Loucy (cell line): ENCODE results near the gene SCFD2.

ENCODE experiments used
- H2AFZ ChIP-seq: fragments of 200-600 bp; sonication (generic); 2 replicates; pipeline ENCODE4 v1.6.0; 2016; ENCODE audit warnings: antibody characterized with exemption, mild to moderate bottlenecking, low read length, moderate library complexity
- H3F3A ChIP-seq: fragments of 200-600 bp; 2 replicates; pipeline ENCODE4 v1.6.0; 2016; ENCODE audit warnings: antibody characterized with exemption, low read depth, mild to moderate bottlenecking
- H3K27me3 ChIP-seq: fragments of 200-600 bp; sonication (generic); 2 replicates; pipeline ENCODE4 v1.6.1; 2014; ENCODE audit warnings: low read length, mild to moderate bottlenecking; ENCODE audit not compliant: insufficient read depth, poor library complexity, severe bottlenecking
- H3K36me3 ChIP-seq: fragments of 200-600 bp; sonication (generic); 2 replicates; pipeline ENCODE4 v1.6.1; 2016; ENCODE audit warnings: low read length; ENCODE audit not compliant: insufficient read depth
- H3K4me1 ChIP-seq: fragments of 200-600 bp; sonication (generic); 2 replicates; pipeline ENCODE4 v1.5.1; 2014; ENCODE audit warnings: low read length, mild to moderate bottlenecking; ENCODE audit not compliant: insufficient read depth, poor library complexity, severe bottlenecking
- H3K4me2 ChIP-seq: fragments of 200-600 bp; sonication (generic); 2 replicates; pipeline ENCODE4 v1.6.0; 2014; ENCODE audit warnings: antibody characterized with exemption, low read length, low read depth, mild to moderate bottlenecking; ENCODE audit not compliant: poor library complexity, severe bottlenecking
- H3K4me3 ChIP-seq: fragments of 200-600 bp; sonication (generic); 2 replicates; pipeline ENCODE4 v1.5.1; 2014; ENCODE audit warnings: low read length, mild to moderate bottlenecking, mixed read lengths; ENCODE audit not compliant: poor library complexity, severe bottlenecking
- H3K79me2 ChIP-seq: fragments of 200-600 bp; sonication (generic); 2 replicates; pipeline ENCODE4 v1.6.1; 2014; ENCODE audit warnings: low read length; ENCODE audit not compliant: insufficient read depth
- H3K9ac ChIP-seq: fragments of 200-600 bp; sonication (generic); 2 replicates; pipeline ENCODE4 v1.6.0; 2014; ENCODE audit warnings: mild to moderate bottlenecking, low read depth, low read length, moderate library complexity; ENCODE audit not compliant: poor library complexity, severe bottlenecking
- H3K9me2 ChIP-seq: fragments of 200-600 bp; sonication (generic); replicated peaks from 2 replicates; pipeline ENCODE4 v1.6.1; 2016; ENCODE audit warnings: low read depth, low read length, mixed read lengths
- H3K9me3 ChIP-seq: fragments of 200-600 bp; sonication (generic); 2 replicates; pipeline ENCODE4 v1.6.1; 2014; ENCODE audit warnings: mild to moderate bottlenecking, antibody characterized with exemption, low read length, low read depth; ENCODE audit not compliant: insufficient read depth
- H4K20me1 ChIP-seq: fragments of 200-600 bp; sonication (generic); 2 replicates; pipeline ENCODE4 v1.6.0; 2014; ENCODE audit warnings: antibody characterized with exemption, low read length, mild to moderate bottlenecking; ENCODE audit not compliant: insufficient read depth, poor library complexity, severe bottlenecking
- CTCF ChIP-seq: fragments of 200-600 bp; sonication (generic); conservative IDR thresholded peaks from 2 replicates; pipeline ENCODE4 v1.5.1; 2014; ENCODE audit warnings: mild to moderate bottlenecking, antibody characterized with exemption, low read length
- EZH2phosphoT487 ChIP-seq: fragments of 200-600 bp; IDR thresholded peaks from 2 replicates; pipeline ENCODE4 v1.6.1; 2018; ENCODE audit warnings: antibody characterized with exemption, mild to moderate bottlenecking, moderate library complexity, borderline replicate concordance

The SCFD2 gene

GRCh38 chr4:53364624-53365023 is 1.2 kb downstream of the SCFD2 start:
- H4K20me1 ChIP-seq = peaks cover 5% of the 10 kb centered on the region
- H3K4me3 ChIP-seq = peak overlapping the region; percentile 98
- H3K4me2 ChIP-seq = peak overlapping the region; percentile 91
- H3K27me3 ChIP-seq = no peaks in the 10 kb centered on the region
- H3F3A ChIP-seq = no peaks in the 10 kb centered on the region
- H3K9me3 ChIP-seq = no peaks in the 10 kb centered on the region
- peaks cover 43% of the 10 kb centered on the region for H3K4me1 ChIP-seq
- peaks cover 42% of the 10 kb centered on the region for H3K79me2 ChIP-seq
- H3K9me2 ChIP-seq = no peaks in the 10 kb centered on the region
- TF ChIP-seq EZH2phosphoT487 (no peak), CTCF (no peak)
- no peaks in the 10 kb centered on the region for H3K36me3 ChIP-seq
- peak overlapping the region; percentile 74 for H3K9ac ChIP-seq
- no peak overlapping the region for H2AFZ ChIP-seq

- Histone ChIP-seq H4K20me1 (peaks cover 5% of the 10 kb centered on the region), H3K9me3 (no peaks in the 10 kb centered on the region), H3K9ac (peak overlapping the region; percentile 21), H3K36me3 (no peaks in the 10 kb centered on the region), H3K79me2 (peaks cover 55% of the 10 kb centered on the region), H3F3A (no peaks in the 10 kb centered on the region), H2AFZ (no peak overlapping the region), H3K4me3 (peak overlapping the region; percentile 98), H3K9me2 (no peaks in the 10 kb centered on the region), H3K27me3 (no peaks in the 10 kb centered on the region), H3K4me2 (peak overlapping the region; percentile 91), H3K4me1 (peaks cover 52% of the 10 kb centered on the region)
- TF ChIP-seq CTCF = no peak
- no peak for TF ChIP-seq EZH2phosphoT487
Observed at GRCh38 chr4:53362093-53362492, 3.8 kb downstream of the SCFD2 start.

GRCh38 chr4:53361451-53361850 is 4.4 kb downstream of the SCFD2 start:
- Histone ChIP-seq H3F3A (no peaks in the 10 kb centered on the region), H3K4me3 (peak overlapping the region; percentile 98), H3K9me2 (no peaks in the 10 kb centered on the region), H3K4me1 (peaks cover 46% of the 10 kb centered on the region), H3K27me3 (no peaks in the 10 kb centered on the region), H3K4me2 (peak overlapping the region; percentile 91), H3K36me3 (no peaks in the 10 kb centered on the region), H2AFZ (no peak overlapping the region), H4K20me1 (peaks cover 5% of the 10 kb centered on the region), H3K9me3 (no peaks in the 10 kb centered on the region), H3K9ac (peak overlapping the region; percentile 40), H3K79me2 (peaks cover 55% of the 10 kb centered on the region)
- TF ChIP-seq CTCF (no peak), EZH2phosphoT487 (no peak)
